ENCODE measurements around the gene CPZ.
"Not testable (repeated sequence)": the region's sequence is repeated elsewhere in the genome, so short reads cannot be mapped to it uniquely, and the experiment has no call there.

The CPZ gene

DNA sequence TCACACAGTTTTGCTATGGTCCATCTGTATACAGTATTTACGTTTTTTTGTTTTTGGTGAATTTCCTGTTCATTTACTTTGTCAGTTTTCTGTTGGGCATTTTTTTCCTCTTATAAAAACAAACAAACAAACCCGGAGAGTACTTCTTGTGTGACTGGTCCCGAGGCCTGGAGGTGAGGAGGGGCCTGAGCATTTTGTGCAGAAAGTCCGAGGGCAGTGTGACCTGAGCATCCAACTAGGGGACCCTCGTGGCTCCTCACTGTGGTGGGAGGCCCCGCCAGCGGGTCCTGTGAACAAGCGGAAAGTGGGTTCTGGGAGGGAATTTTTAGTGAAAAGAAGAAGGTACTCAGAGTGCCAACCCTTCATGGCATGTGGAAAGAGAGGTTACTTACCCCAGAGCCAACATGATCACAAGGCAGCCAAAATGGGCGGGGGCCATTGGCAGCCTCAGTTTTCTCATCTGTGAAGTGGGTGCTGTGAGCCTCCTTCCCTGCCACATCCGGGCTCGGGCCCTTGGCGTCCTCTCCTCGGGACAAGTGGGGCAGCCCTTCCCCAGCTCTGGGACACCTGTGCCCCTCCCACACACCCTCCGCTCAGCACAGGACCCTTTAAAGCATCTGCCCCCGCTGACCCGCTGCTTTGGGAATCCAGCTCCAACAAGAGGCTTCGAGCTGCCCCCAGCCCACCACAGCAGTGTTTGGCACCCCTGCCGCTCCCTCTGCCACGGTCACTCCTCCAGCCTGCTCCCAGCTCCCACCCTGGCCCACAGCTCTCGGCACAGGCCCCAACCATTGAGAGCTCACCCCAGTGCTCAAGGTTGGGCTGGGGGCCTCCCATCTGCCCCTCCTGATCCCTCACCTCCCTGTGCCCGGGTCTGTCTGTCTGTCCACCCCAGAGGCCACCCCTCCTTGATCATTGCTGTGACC is 35.2 kb upstream of the CPZ start:
- no peak for DNase-seq

DNA sequence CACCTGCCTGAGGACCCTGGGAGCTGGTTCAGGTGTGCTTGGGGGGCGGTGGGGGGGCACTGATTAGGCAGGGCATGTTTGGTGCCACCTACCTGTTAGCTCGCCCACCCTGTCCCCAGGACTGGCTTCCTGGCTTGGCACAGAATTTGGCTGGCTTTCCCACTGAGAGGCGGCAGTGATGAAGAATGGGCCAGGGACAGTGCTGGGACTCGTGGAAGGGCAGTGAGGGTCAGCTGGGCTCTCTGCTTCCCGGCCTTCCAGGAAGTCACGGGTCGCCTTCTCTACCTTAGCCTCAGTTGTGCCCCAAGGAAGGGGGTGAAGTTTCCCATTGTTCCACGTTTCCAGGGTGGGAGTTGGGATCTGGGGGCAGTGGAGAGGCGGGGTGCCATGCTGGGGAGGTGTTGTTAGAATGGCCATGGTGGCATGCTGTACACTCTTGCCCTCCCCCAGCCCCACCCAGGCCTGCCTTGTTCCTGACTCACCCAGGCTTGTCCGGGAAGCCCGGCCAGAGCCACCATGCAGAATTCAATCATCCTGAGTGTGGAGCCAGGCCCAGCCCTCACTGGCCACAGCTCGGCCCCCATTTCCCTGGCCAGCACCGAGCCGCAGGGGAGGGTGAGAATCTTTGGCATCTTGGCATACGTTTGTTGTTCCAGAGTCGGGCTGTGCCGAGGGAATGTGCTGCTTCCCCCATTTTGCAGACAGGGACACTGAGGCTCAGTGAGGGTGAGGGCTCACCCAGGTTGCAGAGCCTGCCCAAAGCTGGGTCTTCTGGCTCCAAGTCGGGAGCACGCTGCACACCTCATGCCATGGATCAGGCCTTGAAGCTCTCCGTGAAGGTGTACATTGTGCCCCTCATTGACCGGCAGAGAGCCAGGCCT is 34.2 kb upstream of the CPZ start:
- DNase-seq, result no peak

DNA sequence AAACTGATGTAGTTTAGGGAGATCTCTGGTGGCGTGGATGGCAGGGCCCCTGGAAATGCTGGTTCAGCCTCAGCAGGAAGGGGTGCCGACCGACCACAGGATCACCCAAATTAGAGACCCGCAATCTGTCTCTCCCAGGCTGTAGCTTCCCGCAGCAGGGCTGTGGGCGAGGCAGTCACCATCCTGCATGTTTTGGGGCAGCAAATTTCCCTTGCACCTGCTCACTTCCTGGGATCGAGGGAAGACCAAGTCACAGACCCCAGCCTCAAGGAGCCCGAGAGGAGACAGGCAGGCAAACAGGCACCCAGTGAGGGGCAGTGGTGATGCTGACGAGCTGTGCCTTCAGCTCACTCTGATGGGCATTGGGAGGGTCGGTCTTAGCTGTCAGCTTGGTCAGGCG is 33.6 kb upstream of the CPZ start:
- DNase-seq, result no peak

DNA sequence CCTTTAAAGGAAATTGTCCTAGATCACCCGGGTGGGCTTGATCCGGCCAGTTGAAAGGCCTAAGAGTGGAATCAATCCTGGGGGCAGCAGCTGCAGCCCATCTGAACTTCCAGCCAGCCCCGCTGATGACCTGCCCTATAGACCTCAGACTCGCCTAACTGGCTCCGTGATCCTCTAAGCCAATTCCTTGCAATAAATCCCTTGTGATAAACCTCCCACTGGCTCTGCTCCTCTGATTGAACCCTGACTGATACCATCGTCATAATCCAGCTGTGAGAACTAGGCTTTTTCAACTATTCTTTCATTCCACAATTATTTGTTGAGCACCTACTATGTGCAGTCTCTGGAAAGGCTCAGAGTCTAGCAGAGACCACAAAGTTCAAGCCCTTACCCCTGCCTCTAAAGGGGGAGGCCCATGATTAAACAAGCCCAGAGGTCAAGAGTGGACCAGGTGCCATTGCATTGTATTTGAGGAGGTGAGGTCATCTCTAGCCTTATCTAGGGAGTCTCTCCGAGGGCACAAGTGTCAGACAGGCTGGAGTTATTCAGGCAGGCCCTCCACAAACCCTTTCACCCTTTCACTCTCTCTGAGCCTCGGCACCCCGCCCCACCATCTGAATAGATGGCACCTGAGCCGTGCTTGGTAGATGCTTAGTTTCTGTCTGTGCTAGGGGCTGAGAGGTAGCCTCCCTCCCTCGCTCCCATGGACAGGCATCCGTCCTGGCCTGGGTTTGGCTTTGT is 32.9 kb upstream of the CPZ start:
- no peak for DNase-seq

DNA sequence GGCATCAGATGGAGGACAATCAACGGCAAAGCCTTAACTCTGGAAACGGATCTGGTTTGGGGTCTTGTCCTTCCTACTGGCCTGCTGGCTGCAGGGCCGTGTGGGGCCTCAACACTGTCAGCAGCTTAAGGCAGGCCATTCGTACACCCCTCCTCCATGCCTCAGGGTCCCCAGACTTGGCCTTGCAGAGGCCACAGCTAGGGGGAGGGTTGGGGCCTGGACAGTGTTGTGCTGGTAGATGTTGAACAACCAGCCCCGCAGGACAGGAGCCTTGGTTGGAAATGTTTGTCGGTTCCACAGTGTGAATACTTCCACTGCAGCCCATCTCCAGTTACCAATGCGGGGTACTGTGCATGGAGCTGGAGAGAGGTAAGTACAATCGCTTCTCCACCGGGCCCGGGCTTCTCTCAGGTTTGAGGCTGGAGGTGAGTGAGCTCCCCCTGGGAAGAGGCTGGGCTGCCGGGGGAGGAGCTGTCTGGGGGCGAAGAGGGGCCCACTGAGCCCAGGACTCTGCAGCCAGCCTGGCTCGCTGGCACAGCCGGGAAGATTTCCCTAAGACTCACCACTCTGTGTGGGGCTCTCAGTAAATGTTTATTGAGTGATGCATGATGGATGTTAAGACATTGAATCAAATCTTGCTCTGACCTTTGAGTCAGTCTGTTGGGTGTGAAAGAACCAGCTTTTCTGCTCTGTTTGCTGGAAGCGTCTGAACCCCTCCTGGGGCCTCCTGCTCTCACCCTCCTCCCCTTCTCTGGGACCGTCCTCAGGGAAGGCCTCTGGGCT is 32.1 kb upstream of the CPZ start:
- DNase-seq, result no peak

DNA sequence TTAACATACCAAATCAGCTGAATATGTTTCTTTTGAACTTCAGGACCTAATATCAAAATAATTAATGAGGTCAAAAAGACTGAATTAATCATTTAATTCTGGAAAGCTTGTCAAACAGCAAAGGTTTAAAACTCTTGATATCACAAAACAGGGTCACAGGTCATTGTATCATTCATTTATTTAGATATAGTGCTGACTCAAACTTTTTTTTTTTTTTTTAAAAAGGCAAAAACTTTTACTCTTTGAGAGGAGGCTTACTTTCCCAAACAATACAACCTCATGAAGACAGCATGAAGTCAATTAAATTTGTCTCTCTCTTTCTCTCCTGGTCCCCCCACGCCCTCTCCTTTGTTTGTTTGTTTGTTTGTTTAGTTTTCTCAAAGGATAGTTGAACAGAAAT is 28.0 kb upstream of the CPZ start:
- DNase-seq, result no peak

DNA sequence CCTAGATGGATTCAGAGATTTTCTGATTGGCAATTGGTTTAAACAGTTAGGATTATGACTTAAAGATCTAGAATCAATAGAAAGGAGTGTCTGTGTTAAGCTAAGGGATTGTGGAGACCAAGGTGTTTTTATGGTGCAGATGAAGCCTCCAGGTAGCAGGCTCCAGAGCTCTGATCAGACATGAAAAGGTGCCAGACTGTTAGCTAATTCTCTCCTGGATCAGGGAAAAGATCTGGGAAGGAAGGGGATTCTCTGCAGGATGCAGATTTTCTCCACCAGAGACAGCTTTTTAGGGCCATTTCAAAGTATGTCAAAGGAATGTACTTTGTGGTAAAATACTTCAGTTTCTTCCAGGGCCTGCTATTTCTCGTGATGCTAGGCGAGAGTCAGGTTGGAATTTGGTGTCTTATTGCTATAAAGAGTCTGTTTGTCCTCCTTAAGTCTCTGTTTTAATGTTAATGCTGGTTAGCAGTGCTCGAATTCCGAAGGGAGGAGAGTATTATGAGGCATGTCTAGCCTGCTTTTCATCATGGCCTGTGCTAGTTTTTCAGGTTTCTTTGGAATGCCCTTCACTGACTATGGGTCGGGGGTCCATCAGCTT is 24.4 kb upstream of the CPZ start:
- DNase-seq, result no peak

DNA sequence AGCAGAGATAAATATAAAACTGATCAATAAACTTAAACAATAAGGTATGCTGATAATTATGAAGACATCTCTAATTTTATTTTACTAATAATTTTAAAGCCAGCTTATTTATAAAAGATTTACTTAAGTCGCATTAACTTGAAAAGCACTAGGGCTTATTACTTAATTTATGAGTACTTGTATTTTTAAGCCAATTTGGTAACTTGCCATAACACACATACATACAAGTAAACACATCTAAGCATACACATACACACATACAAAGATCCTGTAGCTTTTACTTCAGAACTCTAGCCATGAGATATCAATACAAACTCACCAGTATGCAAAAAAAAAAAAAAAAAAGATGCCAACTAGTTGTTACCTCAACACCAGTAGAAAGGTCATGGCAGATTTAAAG is 22.4 kb upstream of the CPZ start:
- DNase-seq, result no peak

DNA sequence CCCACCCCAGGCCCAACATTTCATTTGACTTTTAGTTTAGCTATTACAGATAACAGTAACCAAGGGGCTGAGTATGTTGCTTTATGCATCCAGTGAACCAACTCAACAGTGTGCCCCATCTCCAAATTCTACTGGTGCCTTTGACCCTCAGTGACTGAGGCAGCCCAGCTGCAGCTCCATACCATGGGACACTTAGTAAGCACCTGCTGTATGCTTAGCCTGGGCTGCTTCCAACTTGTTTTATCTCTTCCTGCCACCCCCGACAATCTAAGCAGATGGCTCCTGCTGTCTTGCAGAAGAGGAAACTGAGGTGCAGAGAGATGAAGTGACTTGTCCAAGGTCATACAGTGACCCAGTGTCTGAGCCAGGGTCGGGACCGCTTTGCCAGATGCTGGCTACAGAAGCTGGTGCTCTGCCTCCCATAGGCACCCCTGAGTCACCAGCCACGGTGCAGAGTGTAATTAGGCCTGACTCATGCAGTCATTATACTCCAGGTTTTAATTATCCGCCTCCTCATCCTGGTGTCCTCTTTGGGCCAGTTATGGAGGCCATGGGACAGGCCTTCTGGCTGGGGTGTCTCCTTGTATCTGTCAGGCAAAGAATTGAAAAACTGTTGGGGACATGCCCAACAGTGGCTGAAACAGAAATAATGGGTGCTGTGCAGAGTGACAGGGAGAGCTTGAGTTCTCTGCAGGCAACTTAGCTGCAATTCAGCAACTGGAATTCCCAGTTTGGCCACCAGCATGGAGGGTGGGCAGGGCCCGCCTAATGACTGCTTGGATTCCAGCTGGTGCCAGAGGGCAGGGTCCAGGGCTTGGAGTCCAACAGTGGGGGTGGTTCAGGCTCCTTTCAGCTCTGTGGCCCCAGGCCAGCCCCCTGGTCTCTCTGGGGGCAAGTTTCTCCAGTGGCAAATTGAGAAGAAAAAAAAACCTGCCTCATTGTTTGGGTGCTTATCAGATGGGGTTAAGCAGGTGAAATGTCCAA is 20.6 kb upstream of the CPZ start:
- DNase-seq, result no peak

DNA sequence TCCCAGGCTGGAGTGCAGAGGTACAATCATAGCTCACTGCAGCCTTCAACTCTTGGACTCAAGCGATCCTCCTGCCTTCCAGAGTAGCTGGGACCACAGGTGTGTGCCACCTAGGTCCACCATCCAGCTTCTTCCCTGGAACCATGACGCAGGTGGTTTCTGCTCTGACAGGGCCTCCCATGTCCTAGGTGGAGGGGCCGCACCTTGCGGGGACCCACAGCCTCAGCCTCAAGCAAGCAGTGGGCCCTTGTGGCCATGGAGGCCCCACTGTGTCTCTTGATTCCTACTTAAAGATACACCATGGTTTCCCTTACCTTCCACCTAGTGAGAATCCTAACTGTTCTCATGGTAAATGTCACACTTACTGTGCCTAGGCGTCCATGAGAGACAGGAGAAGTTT is 19.3 kb upstream of the CPZ start:
- DNase-seq, result no peak

DNA sequence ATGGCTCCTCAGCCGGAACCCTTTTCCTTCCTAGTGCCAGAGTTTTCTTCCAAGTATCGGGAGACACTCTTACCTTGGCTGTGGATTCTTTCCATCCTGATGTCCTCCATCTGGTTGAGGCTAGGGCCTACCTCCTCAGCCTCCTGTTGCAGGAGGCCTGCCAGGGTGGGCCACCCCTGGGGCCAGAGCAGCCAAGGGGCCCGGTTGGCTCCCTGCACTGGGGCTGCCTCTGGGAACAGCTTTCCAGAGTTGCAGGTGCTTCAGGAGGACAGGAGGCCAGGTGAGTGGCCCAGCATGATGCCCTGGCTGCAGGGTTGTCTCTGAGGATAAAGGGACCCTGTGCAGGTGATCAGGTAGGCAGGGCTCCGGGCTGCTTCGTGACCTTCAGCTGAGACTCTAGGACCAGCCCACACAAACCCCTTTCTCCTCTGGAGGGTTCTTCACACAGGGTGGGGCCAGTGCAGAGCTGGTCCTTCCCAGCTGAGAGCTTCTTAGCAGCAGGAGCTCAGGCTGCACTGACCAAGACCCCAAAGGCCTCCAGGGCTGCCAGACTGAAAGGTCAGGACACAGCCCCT is 17.7 kb upstream of the CPZ start:
- DNase-seq, result no peak

DNA sequence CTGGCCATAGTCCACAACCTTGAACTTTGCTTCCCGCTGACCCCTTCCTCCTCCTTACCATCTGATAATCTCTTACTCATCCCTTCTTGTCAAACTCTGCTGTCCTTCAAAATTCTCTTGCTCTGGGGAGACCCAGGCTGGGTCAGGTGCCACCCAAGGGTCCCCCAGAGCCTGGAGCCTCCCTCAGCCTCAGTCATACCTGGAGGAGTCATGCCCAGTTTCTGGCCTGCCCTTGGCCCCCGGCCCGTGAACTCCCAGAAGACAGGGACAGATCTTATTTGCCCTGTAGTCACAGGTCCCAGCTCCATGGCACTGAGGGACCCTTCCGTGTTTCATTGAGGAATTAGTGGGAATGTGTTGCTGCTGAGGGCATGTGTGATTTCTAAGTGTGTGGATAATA is 17.1 kb upstream of the CPZ start:
- DNase-seq, result no peak

DNA sequence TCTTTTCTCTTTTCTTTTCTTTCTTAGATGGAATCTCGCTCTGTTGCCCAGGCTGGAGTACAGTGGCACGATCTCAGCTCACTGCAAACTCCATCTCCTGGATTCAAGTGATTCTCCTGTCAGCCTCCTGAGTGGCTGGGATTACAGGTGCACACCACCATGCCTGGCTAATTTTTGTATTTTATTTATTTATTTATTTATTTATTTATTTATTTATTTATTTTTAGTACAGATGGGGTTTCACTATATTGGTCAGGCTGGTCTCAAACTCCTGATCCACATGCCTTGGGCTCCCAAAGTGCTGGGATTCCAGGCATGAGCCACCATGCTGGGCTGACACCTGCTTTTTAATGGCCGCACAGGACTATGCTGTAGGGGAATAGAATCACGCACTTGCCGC is 16.0 kb upstream of the CPZ start:
- DNase-seq, result not testable (repeated sequence)

DNA sequence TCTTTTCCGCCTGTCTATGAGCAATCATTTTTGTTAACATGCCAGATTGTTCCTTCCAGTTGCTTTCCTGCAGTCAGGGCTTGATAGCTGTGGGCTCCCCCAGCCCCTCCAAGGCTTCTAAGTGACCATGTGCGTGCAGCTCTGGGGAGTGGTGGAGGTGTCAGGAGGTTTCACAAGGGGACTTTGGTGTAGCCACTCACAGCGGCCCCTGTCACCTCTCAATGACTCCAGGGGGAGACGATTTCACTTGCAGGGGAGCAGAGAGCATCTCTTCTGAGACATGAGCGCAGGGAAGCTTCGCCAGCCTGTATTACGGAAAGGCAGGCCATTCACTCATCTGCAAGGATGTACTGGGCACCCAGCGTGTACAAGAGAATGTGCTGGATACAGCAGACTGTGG is 15.5 kb upstream of the CPZ start:
- DNase-seq, result no peak

DNA sequence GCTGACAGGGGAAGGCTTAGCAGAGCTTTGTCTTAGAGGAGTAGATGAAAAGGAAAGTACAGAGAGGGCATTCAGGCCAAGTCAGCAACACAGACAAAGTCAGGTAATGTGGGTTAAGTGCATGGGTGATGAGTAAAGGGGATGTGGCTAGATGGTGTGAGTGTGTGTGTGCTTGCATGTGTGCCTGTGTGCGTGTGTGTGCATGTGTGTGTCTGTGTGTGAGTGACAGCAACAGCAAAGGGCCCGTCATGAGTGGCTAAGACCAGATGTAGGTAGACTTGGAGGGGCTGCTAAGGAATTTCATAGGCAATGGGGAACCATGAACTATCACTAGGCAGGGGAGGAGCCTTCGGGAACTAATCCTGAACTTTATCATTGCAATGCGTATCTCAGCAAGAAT is 14.6 kb upstream of the CPZ start:
- DNase-seq, result no peak

DNA sequence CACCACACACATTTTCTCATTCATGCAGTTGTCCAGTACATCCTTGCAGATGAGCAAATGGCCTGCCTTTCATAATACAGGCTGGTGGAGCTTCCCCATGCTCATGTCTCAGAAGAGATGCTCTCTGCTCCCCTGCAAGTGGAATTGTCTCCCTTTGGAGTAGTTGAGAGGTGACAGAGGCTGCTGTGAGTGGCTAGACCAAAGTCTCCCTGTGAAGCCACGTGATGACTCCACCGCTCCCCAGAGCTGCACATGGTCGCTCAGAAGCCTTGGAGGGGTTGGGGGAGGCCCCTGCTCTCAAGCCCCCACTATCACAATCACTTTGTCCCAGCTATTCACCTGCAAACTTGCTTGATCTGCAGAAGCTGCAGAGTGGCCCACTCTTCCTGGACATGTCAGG is 13.8 kb upstream of the CPZ start:
- DNase-seq, result no peak

DNA sequence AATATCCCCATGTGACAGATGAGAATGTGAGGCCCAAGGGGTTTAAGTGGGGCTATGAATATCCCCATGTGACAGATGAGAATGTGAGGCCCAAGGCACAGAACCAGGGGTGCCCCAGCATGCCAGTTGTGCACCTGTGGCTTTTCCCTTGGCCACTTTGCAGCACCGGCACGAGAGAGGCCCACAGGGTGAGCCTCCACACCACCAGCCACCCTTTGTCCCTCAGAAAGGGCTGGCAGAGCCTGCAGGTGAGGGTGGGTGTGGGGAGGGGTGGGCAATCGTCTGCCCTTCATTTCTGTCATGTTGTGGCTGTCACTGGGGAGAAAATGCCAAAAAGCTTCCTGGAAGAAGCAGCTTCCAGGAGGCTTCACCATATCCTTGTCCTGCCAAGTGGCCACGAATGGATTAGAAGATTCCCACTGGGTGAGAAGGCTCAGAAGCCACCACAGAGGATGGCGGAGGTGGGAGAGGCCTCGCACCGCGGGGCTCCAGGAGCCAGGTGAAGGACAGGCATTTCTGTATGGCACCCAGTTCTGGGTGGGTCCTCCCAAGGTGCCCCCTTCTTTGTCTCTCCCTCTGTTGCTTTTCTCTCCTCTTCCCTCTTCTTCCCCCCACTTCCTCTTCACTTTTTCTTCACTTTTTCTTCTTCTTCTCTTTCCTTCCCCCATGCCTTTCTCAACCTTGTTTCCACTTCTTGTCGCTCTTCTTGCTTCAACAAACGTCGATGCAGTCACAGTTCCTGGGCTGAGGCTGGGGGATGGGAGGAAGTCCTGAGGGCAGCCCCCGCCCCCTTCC is 12.8 kb upstream of the CPZ start:
- DNase-seq, result no peak

DNA sequence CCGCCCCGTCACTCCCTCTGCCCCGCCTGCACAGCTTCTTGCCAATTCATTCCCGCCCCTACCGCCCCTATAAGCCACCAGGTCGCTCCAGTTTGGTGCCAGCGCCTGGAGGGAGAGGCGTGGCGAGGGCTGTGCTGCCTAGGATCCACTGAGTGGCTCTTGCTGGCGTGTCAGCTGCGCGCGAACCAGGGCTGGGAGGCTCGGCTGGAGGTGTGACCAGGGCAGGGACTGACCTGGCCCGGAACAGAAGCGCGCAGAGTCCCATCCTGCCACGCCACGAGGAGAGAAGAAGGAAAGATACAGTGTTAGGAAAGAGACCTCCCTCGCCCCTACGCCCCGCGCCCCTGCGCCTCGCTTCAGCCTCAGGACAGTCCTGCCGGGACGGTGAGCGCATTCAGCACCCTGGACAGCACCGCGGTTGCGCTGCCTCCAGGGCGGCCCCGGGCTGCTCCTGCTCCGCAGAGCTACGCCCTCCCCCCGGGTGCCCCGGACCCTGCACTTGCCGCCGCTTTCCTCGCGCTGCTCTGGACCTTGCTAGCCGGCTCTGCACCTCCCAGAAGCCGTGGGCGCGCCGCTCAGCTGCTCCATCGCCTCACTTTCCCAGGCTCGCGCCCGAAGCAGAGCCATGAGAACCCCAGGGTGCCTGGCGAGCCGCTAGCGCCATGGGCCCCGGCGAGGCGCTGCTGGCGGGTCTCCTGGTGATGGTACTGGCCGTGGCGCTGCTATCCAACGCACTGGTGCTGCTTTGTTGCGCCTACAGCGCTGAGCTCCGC is 12.1 kb upstream of the CPZ start, which contains the start of gene GPR78:
TSS of gene GPR78 (plus strand) at position 72 of the 773 bp plus-strand sequence. CDS start at position 663, 591 bp downstream.
- DNase-seq, result peak in 1 of 2 experiments; percentile 34
